ENCODE results near the gene TRAF3. TPM values are rescaled to one million over a fixed set of nuclear protein-coding genes. Genes with fewer than 3 reads are reported as not detected.
"Not testable (repeated sequence)": the region's sequence is repeated elsewhere in the genome, so short reads cannot be mapped to it uniquely, and the experiment has no call there.

TRAF3 gene
- total RNA-seq, 1 donor from 2014 or later: 28.5 TPM

- no peak for DNase-seq (ENCODE audit: extremely low read depth, low read depth, low spot score)
These were observed 26.2 kb upstream of the TRAF3 start for GRCh38 chr14:102751088-102751487.

- no peak for DNase-seq (ENCODE audit: extremely low read depth, low read depth, low spot score)
These were observed 24.9 kb upstream of the TRAF3 start for GRCh38 chr14:102752239-102752847.

DNA sequence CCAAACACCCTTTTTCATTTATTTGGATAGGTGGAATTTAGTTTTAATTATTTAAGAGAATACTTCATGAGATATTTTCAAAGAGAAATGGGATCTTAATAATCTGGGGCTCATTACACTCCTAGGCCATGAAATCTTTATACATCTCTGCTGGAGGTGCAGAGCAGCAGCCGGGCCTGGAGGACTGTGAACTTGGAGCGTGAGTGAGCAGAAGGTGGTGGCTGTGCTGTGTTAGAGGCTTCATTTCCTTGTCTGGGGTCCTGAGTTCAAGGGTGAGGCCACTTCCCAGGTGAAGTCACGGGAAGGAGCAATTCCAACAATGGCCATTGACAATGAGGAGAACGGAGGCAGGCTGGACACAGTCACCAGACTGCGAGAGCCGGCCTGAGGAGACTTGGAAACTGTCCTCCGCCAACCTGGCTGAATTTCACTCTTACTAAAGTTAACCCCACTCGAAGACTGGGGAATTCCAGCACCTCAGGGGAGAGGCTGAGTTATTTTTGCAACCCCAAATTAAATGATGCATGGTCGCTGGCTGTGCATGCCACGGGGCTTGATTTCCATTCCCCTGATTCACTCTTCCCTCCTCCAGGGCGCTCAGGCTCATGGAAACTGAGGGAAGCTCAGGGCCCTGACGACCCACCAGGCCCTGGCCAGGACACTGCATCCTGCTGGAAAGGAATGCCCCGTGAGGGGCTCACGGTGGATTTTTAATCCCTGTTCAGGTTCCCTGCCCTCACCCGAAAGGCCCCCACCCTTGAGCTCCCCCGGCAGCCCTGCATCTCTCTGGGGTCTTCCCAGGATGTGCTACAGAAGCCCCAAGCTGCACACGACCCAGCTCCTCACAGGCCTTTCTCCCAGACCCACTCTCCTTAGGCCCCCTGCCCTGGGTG, 22.6 kb upstream of the TRAF3 start:
- no peak for DNase-seq (ENCODE audit: extremely low read depth, low read depth, low spot score)

DNA sequence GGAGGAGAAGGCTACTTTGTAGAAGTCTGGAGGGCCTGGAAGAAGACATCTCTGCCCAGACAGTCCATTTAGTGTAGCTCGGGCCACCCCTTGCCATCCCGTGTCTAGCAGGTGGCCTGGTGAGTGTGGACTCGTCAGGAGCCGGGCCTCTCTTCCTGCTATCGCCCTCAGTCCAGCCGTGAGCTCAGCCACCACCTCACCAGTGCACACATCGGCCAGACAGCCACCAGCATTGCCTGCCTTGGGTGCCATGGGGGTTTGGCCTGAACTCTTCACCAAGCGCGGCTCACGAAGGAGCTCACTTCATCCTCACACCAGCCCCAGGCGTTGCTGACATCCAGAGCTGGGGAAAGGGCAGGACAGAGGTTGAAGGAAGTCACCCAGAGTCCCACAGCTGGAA, 19.6 kb upstream of the TRAF3 start:
- no peak for DNase-seq (ENCODE audit: extremely low read depth, low read depth, low spot score)

DNA sequence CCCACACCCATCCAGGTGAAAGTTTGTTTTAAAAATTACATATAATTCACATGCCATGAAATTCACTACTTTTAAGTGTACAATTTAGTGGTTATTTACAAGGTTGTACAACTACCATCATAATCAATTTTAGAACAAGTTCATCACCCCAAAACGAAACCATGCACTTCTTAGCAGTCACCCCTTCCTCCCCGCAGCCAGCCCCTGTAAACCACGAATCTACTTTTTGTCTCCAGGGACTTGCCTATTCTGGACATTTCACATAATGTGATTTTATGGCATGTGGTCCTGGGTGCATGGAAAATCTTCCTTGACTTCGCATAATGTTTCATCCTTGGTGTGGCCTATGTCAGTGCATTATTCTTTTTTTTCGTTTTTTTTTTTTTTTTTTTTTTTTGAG, 19.2 kb upstream of the TRAF3 start:
- no peak for DNase-seq (ENCODE audit: extremely low read depth, low read depth, low spot score)

DNA sequence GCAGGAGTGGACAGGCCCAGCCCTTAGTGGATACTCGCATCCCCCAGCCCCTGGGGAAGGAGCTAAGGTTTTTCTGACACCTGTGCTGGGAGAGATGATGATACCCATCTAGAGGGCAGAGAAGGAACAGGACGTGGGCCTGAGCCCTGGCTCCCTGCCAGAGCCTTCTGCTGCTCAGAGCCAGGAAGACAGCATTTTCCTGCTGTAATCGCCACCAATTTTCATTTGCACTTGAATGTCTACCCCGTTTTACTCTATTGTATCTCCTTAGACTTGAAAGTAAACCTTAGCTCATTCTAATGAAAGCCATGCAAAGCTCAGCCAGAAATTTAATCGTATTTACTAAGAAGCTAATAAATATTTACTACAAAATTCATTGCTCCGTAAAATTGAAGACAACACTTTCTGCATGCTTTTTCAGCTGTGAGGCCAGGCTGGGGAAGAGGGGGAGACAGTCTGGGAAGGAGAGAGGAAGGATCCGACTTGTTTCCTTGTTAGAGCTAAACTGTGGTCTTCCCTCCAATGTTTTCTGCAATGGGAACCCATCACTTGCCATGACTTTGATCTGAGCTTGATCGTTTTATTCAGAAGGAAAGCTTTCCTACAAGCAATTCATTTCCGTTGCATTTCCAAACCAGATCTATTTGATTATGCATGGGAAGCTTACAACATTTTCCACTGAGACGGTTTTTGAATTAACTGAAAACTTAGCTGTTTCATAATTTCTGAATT, 17.6 kb upstream of the TRAF3 start:
- no peak for DNase-seq (ENCODE audit: extremely low read depth, low read depth, low spot score)

- DNase-seq (ENCODE audit: extremely low read depth, low read depth, low spot score): no peak
These were observed 16.6 kb upstream of the TRAF3 start for GRCh38 chr14:102760496-102761193.

DNA sequence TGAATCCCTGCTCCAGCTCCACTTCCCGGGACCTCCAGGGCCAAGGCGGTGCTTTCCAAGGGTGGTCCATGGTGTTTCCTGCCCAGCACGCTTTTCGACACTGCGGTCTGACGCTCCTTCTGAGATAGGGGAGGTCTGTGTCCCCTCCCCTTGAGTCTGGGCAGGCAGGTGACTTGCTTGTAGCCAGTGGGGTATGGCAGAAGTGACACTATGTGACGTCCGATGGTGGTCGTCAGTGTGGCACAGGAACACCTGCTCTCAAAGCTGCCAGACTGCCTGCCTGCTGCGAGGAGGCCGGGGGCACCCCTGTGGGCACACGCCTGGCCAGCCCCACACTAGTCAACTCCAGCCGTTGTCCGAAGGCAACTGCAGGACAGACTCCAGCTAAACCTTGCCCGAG, 16.0 kb upstream of the TRAF3 start:
- DNase-seq (ENCODE audit: extremely low read depth, low read depth, low spot score): no peak

GRCh38 chr14:102764220-102764671, 13.0 kb upstream of the TRAF3 start:
- DNase-seq (ENCODE audit: extremely low read depth, low read depth, low spot score): no peak

DNA sequence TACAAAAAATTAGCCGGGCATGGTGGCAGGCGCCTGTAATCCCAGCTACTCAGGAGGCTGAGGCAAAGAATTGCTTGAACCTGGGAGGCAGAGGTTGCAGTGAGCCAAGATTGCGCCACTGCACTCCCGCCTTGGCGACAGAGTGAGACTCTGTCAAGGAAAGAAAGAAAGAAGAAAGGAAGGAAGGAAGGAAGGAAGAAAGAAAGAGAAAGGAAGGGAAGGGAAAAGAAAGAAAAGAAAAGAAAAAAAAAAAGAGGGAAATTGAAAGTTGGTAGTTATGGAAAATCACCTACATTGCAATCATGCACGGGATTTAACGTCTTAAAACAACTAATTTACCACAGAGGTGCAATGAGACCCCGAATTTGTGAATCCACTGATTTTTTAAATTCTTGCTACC, 11.5 kb upstream of the TRAF3 start:
- not testable (repeated sequence) for DNase-seq (ENCODE audit: extremely low read depth, low read depth, low spot score)

DNA sequence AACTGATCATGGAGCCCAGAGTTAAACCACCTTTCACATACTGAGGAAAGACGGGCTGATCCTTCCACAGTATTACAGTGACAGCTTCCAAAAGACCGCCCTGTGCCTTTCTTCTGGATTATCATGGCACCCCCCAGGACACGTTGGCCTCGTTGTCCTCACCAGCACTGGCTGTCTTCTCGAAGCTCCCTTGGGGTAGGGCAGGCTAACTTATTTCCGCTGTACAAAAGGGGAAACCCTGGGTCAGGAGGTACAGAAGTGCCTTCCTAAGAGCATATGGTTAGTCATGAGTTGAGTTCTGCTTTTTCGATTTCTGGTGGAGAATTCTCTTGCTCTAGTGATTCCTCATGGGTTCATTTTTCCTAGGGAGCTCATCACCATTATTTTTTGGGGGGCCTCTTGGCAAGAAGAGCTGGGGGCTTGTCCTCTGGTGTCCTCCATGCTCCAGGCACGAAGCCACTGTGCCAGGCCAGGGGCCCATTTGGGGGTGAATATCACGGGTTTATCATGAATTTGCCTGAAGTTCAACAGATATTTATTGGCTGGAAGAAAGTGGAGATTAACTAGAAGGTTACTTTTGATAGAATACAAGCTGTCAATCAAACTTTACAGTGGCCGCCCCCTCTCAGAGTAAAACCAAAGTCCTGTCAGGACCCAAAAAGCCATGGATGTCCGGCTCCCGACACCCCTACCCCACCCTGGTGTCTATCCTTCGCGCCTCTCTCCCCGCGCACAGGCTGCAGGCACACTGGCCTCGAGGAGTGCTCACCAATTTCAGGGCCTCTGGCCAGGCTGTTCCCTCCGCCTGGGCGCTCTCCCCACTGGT, 8.8 kb upstream of the TRAF3 start:
- DNase-seq (ENCODE audit: extremely low read depth, low read depth, low spot score): no peak

- no peak for DNase-seq (ENCODE audit: extremely low read depth, low read depth, low spot score)
These were observed 8.3 kb upstream of the TRAF3 start for GRCh38 chr14:102769049-102769327.

DNA sequence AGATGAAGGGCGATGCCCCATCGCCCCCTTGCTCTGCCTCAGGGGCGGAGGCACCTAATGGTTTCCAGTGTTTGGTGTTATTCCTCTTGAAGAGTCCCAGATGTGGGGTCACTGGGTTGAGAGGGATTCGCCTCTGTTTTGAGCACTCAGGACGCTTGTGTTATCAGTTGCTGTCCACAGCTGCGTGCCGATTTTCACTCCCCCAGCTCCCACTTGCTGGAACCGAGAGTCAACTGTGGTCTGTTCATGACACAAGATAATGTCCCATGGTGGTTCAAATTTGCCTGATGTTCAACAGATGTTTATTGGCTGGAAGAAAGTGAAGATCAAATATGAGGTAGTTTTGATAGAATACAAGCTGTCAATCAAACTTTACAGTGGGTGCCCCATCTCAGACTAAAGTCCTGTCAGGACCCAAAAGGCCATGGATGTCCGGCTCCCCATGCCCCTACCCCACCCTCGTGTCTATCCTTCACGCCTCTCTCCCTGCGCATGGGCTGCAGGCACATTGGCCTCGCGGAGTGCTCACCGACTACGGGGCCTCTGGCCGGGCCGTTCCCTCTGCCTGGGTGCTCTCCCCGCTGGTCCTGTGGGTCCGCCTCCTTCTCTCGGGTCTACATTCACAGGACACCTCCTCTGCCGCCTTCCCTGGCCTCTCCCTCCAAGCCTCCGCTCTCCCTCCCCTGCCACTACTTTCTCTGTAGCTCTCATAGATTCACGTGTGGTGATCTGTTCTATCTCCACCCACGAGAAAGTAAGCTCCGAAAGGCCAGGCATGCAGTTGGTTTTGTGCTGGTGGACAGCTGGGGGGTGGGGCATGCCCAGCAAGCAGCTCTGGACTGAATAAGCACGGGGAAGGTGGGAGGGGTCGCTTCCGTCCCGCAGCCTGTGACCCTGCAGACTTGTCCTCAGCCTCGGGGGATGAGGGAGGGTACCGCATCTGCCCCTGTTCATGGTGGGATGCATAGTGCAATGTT, 6.8 kb upstream of the TRAF3 start:
- no peak for DNase-seq (ENCODE audit: extremely low read depth, low read depth, low spot score)

DNA sequence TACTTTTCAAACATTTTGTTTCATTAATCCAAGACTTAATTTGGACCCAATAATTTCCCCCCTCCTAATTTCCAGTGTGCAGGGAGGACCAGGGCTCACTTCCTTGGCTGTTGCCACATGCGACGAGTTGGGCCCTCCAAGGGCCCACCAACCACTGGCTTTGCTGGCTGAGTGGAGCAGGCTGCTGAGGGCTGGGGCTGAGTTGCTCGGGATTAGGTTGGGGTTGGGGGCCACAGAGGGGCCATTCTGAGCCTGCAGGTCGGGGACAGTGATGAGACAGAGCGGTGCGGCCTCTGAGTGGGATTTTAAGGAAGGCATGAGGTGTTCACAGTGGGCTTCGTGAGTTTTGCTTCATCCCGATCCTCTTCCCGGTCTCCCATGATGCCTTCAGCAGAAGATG, 6.1 kb upstream of the TRAF3 start:
- DNase-seq (ENCODE audit: extremely low read depth, low read depth, low spot score): no peak

- DNase-seq (ENCODE audit: extremely low read depth, low read depth, low spot score): no peak
These were observed 4.3 kb upstream of the TRAF3 start for GRCh38 chr14:102772781-102773570.

DNA sequence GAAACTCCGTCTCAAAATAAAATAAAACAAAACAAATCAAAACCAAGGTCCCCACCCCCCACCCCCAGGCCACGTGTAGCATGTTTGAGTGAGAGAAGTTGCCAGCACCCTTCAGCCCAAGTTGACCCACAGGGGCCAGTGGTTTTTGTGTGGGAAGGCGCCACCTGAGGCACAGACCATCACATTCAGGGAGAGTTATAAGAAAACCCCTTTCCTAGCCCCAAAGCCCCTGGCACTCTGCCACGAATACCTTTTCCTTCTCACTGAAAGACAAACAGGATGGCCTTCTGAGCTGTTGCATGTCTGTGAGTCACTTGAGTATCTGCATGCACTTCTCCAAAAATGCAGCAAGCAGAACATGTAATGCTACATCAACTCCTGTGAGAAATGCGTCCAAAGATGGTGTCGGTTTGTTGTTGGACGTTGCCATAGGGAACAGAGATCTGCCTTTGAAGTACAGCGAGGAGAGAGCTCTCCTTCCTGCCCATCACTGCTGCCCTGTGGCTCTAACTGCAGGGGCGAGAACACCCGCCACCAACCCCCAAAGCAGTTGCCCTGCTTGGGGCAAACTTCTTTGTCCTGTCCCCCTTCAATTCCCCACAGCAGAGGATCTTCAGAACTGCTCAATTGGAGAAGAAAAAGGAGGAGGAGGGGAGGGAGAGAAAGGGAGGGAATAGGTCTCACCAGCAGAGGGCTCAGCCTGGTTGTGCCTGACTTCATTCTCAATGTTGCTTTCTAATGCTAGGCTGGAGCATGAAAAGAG, 2.7 kb upstream of the TRAF3 start:
- no peak for DNase-seq (ENCODE audit: extremely low read depth, low read depth, low spot score)

DNA sequence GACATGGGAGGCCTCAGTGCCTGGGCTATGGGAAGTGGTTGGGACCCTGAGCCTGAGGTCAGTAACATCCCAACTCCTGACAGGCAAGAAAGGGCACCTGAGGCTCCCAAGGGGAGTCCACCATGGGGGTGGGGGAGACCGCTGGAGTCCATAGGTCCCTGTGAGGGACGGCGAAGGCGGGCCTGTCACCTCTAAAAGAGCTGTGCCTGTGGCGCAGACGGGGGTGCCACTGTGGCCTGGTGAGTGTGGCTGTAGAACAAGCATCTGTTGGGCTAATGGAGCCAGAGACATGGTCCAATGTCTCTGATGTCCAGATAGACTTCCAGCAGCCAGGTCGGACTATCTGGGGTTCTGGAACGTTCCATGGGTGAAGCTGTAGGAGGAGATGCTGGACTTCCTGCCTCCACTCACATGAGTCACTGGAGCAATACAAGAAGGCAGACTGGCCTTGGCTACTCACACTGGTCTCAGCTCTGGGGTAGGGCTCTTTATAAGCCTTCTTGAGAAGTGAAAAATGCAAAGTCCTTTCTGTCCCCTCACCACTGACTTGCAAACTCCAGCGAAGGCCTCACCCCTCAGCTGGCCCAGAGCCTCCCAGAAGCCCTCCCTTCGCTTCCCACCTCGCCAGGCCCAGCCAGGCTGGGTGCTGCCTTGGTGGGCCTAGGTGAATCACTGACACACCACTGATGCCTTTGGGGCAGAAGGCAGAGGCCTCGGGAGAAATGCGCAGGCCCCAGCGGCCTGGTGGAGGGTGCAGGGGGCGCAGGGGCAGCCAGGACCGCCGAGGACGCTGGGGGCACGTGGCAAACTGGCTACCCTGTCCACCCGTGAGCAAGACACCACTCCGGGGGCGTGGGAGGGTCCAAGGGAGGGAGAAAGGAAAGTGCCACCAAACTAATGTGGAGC, 1.1 kb upstream of the TRAF3 start:
- no peak for DNase-seq (ENCODE audit: extremely low read depth, low read depth, low spot score)

All from glomerular endothelial cell (primary cell).